IMR-90 (cell line): ENCODE data around the gene CNKSR2. TPM values are rescaled to one million over a fixed set of nuclear protein-coding genes. Genes with fewer than 3 reads are reported as not detected.

Experiments used
- ATAC-seq: fragments of 200-7000 bp; cut with Tn5 transposase; 2 replicates; pipeline ENCODE4 v1.9.1; 2020; ENCODE audit warnings: low read depth, mild to moderate bottlenecking, moderate library complexity
- Bru-seq: library from RNA; stranded (reverse); fragments of 400-500 nt; gene quantifications from one replicate; lab custom pipeline; 2021; lab: Mats Ljungman, UMichigan
- BruChase-seq, 2 experiments: library from RNA; stranded (reverse); fragments of 400-500 nt; gene quantifications; one replicate each; lab custom pipeline; 2021; lab: Mats Ljungman, UMichigan
- BruUV-seq: library from RNA; stranded (reverse); fragments of 400-500 nt; replicated peaks from 2 replicates; lab custom pipeline; 2021; lab: Mats Ljungman, UMichigan
- CTCF ChIA-PET: fragments of 300-600 bp; formaldehyde crosslinking; extraction: SDS; loops from one replicate; lab custom pipeline; 2021; ENCODE audit warnings: antibody characterized with exemption; lab: Yijun Ruan, JAX
- POLR2A ChIA-PET: fragments of 300-600 bp; sonication (Branson Sonifier 250); formaldehyde crosslinking; loops from one replicate; lab custom pipeline; 2022; ENCODE audit warnings: antibody characterized with exemption; ENCODE audit not compliant: unreplicated experiment; lab: Charles Lee
- DNase-seq: peaks from one replicate; pipeline ENCODE4 v3.0.0; 2013
- H2AFZ ChIP-seq: replicated peaks from 2 replicates; pipeline ENCODE3; 2013; ENCODE audit warnings: low read length, mild to moderate bottlenecking; ENCODE audit not compliant: poor library complexity
- H2AK5ac ChIP-seq: 2 replicates; pipeline ENCODE4 v1.6.1; 2013; ENCODE audit warnings: low read depth, low read length, inconsistent platforms
- H2AK9ac ChIP-seq: replicated peaks from 2 replicates; pipeline ENCODE3; 2013; ENCODE audit warnings: mild to moderate bottlenecking, low read depth, low read length, moderate library complexity; ENCODE audit not compliant: poor library complexity
- H2BK120ac ChIP-seq: 2 replicates; pipeline ENCODE4 v1.6.1; 2013; ENCODE audit warnings: low read depth, low read length, inconsistent platforms
- H2BK15ac ChIP-seq: 3 replicates; pipeline ENCODE4 v1.6.1; 2013; ENCODE audit warnings: low read depth, low read length, inconsistent platforms
- H2BK20ac ChIP-seq: 2 replicates; pipeline ENCODE4 v1.6.1; 2013; ENCODE audit warnings: low read depth, mild to moderate bottlenecking, inconsistent platforms, low read length, moderate library complexity
- H2BK5ac ChIP-seq: 2 replicates; pipeline ENCODE4 v1.6.1; 2013; ENCODE audit warnings: mild to moderate bottlenecking, low read depth, low read length, inconsistent platforms; ENCODE audit not compliant: poor library complexity, severe bottlenecking
- H3K14ac ChIP-seq: replicated peaks from 2 replicates; pipeline ENCODE4 v1.6.1; 2013; ENCODE audit warnings: low read depth, low read length, inconsistent platforms
- H3K18ac ChIP-seq: 2 replicates; pipeline ENCODE4 v1.6.1; 2013; ENCODE audit warnings: low read depth, low read length, control low read depth
- H3K23ac ChIP-seq: 2 replicates; pipeline ENCODE4 v1.6.1; 2013; ENCODE audit warnings: low read depth, low read length, inconsistent platforms
- H3K27ac ChIP-seq: 2 replicates; pipeline ENCODE4 v1.5.1; 2013; ENCODE audit warnings: mild to moderate bottlenecking, control low read depth, low read length; ENCODE audit not compliant: insufficient read depth
- H3K27me3 ChIP-seq: 2 replicates; pipeline ENCODE4 v1.6.1; 2013; ENCODE audit warnings: low read length; ENCODE audit not compliant: control insufficient read depth, insufficient read depth
- H3K36me3 ChIP-seq: 2 replicates; pipeline ENCODE4 v1.6.1; 2013; ENCODE audit warnings: low read length, mixed read lengths; ENCODE audit not compliant: control insufficient read depth, insufficient read depth
- H3K4ac ChIP-seq: 2 replicates; pipeline ENCODE4 v1.6.1; 2013; ENCODE audit warnings: low read depth, low read length, inconsistent platforms
- H3K4me1 ChIP-seq: 2 replicates; pipeline ENCODE4 v1.6.1; 2013; ENCODE audit warnings: low read length, mixed read lengths; ENCODE audit not compliant: control insufficient read depth, insufficient read depth
- H3K4me2 ChIP-seq: 2 replicates; pipeline ENCODE4 v1.6.1; 2013; ENCODE audit warnings: low read depth, mild to moderate bottlenecking, control low read depth, low read length, moderate library complexity
- H3K4me3 ChIP-seq: 2 replicates; pipeline ENCODE4 v1.5.1; 2013; ENCODE audit warnings: low read depth, mild to moderate bottlenecking, control low read depth, low read length, moderate library complexity; ENCODE audit not compliant: insufficient read depth
- H3K56ac ChIP-seq: 2 replicates; pipeline ENCODE4 v1.6.1; 2013; ENCODE audit warnings: low read length, inconsistent platforms; ENCODE audit not compliant: insufficient read depth; ENCODE audit errors: extremely low read depth
- H3K79me1 ChIP-seq, 2 experiments: 2 replicates each; pipeline ENCODE4 v1.6.1; 2013; ENCODE audit warnings: low read length in 2 of 2, inconsistent platforms in 1 of 2, low read depth in 1 of 2
- H3K9ac ChIP-seq: 2 replicates; pipeline ENCODE4 v1.6.1; 2013; ENCODE audit warnings: low read depth, low read length, control low read depth
- H3K9me1 ChIP-seq: 2 replicates; pipeline ENCODE4 v1.6.1; 2013; ENCODE audit warnings: low read length, inconsistent platforms; ENCODE audit not compliant: insufficient read depth
- H3K9me3 ChIP-seq: 2 replicates; pipeline ENCODE4 v1.6.1; 2013; ENCODE audit warnings: low read length; ENCODE audit not compliant: control insufficient read depth, insufficient read depth
- H4K20me1 ChIP-seq: 2 replicates; pipeline ENCODE4 v1.6.1; 2013; ENCODE audit warnings: low read length, inconsistent platforms; ENCODE audit not compliant: insufficient read depth
- H4K5ac ChIP-seq: 2 replicates; pipeline ENCODE4 v1.6.1; 2013; ENCODE audit warnings: mild to moderate bottlenecking, low read depth, low read length, control low read depth
- H4K8ac ChIP-seq, 2 experiments: 2 replicates each; pipeline ENCODE4 v1.6.1; 2013; ENCODE audit warnings: low read depth in 2 of 2, low read length in 2 of 2, control low read depth in 1 of 2, inconsistent platforms in 1 of 2
- H4K91ac ChIP-seq: 2 replicates; pipeline ENCODE4 v1.6.1; 2013; ENCODE audit warnings: low read depth, low read length, inconsistent platforms; ENCODE audit not compliant: insufficient read depth
- CEBPB ChIP-seq: IDR thresholded peaks from 2 replicates; pipeline ENCODE4 v1.6.1; 2012; ENCODE audit warnings: low read depth, low read length, improper control_type of control experiment
- CHD1 ChIP-seq: IDR thresholded peaks from 2 replicates; pipeline ENCODE4 v1.6.1; 2012; ENCODE audit warnings: low read depth, low read length, improper control_type of control experiment
- MXI1 ChIP-seq: IDR thresholded peaks from 2 replicates; pipeline ENCODE4 v1.6.1; 2012; ENCODE audit warnings: low read depth, mild to moderate bottlenecking, low read length, moderate library complexity, borderline replicate concordance
- WGBS, 2 experiments: methylation state at CpG; one replicate each; pipeline versions ENCODE4 v1.1.5 to v1.1.7; 2013; ENCODE audit warnings: missing lambda C conversion rate in 2 of 2; ENCODE audit not compliant: insufficient read length in 1 of 2; ENCODE audit errors: extremely low coverage in 2 of 2; 5-methylcytosine and 5-hydroxymethylcytosine counted together
- dilution Hi-C: fragments of 300-500 bp; cut with HindIII; formaldehyde crosslinking; loops from one replicate; pipeline ENCODE4 v1.14.3; 2018; ENCODE audit warnings: low sequenced_read_pairs; ENCODE audit not compliant: unreplicated experiment
- in situ Hi-C: fragments of 300-500 bp; cut with MboI; formaldehyde crosslinking; loops from 3 replicates; pipeline ENCODE4 v1.14.3; 2019; ENCODE audit warnings: low sequenced_read_pairs, inconsistent platforms, mixed read lengths
- intact Hi-C: fragments of 100-400 bp; cut with micrococcal nuclease; formaldehyde crosslinking; loops from 2 replicates; pipeline ENCODE4 v1.10.0; 2022
- long read RNA-seq: library from polyadenylated mRNA; unstranded; transcript quantifications from one replicate; pipeline ENCODE4 v2.0.0, GENCODE V29; 2021; ENCODE audit not compliant: unreplicated experiment
- polyA plus RNA-seq, 3 experiments: library from polyadenylated mRNA; depleted of rRNA; stranded (reverse); fragments of >200 nt; gene quantifications; 2 replicates each; pipeline ENCODE4 v1.2.3, GENCODE V29; 2012; ENCODE audit warnings: low replicate concordance in 1 of 3
- total RNA-seq: library from RNA; depleted of rRNA; stranded (reverse); fragments of >200 nt; gene quantifications from 2 replicates; pipeline ENCODE4 v1.2.3, GENCODE V29; 2012; rRNA removed

The CNKSR2 gene
- 0.56 and 0.90 TPM in 2 replicates for total RNA-seq
- 0.14 and 0.47 TPM in 2 replicates for polyA plus RNA-seq (2012; rRNA removed)
- polyA plus RNA-seq (2012; cell fraction: cytosol; rRNA removed), result 0.02 and 0.18 TPM in 2 replicates
- polyA plus RNA-seq (2012; cell fraction: nucleus; rRNA removed; ENCODE audit: low replicate concordance), result 0.31 and 0.46 TPM in 2 replicates
- percentile 7 among the genes with signal in this experiment for Bru-seq, nascent RNA
- BruChase-seq, experiment 1, labeled RNA remaining after a 6-hour chase, result percentile 2 among the genes with signal in this experiment
- BruChase-seq, experiment 2, labeled RNA remaining after a 2-hour chase, result percentile 3 among the genes with signal in this experiment
- long read RNA-seq, result 0 reads

DNA sequence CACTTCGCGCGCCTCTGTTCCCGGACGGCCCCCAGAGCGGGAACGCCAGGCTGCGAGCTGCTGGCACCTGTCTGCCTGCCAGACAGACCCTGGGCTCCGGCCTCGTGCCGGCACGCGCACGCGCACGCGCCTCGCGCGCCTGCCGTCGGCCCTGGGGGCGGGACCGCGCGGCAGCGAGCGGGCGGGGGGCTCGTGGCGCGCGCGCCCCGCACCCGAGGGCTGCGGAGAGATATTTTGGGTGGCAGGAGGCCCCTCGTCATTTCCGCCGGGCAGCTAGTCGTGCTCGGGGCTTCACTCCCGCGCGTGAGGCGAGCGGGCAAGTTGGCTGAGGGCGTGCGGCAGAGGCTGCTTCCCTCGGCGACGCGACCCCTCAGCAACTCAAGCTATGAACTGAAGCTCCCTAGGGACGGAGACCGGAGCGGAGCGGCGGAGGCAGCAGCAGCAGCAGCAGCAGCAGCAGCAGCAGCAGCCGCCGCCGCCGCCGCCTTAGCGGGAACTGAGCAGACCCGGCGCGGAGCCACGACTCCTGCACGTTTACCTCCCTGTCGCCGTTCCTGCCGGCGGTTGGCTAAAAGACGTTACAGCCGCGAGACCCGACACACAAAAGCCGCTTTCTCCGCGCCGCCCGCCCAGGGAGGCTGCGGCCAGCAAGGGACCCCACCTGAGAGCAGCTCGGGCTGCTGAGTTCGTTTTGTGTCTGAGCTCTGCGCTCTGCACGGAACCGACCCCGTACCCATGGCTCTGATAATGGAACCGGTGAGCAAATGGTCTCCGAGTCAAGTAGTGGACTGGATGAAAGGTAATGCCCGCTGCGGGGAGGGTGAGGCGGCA, at the start of gene CNKSR2:
Gene CNKSR2, plus strand, starts transcription at position 256 of the 831 bp plus-strand sequence. Its CDS starts 480 bp downstream, at position 736.
- peak within 1 kb of the TSS; percentile 79 for H2AFZ ChIP-seq
- H2AK5ac ChIP-seq, result no peak within 1 kb of the TSS
- no peak within 1 kb of the TSS for H3K18ac ChIP-seq
- H3K9me3 ChIP-seq, result no peaks in the 10 kb centered on the region; the same call in 1 of the 2 replicates
- ATAC-seq, result peak; percentile 56
- POLR2A ChIA-PET, result no interaction called here
- H3K27ac ChIP-seq, result no peak within 1 kb of the TSS
- intact Hi-C loops (loop anchor here (10.0 kb wide), 1 partner anchor 840 kb away; no protein-coding TSS in a partner anchor), in situ Hi-C loops (no loop called here), dilution Hi-C loops (no loop called here)
- no peaks in the 10 kb centered on the region for H3K36me3 ChIP-seq
- H3K23ac ChIP-seq, result no peak within 1 kb of the TSS
- BruUV-seq, result no TSS peak
- no peak within 1 kb of the TSS for H3K56ac ChIP-seq
- H3K4me1 ChIP-seq, result no peaks in the 10 kb centered on the region
- TF ChIP-seq CEBPB, result no peak
- no peak for TF ChIP-seq CHD1
- TF ChIP-seq MXI1, result no peak
- H4K91ac ChIP-seq, result no peak within 1 kb of the TSS
- no peaks in the 10 kb centered on the region for H3K9me1 ChIP-seq
- 37% methylated on average over 37 of the region's 94 CpGs; no CpG with 5 or more reads in 1 of the 2 experiments for WGBS, 2 experiments
- H3K27me3 ChIP-seq, result peaks cover 18% of the 10 kb centered on the region
- H2BK5ac ChIP-seq, result no peak within 1 kb of the TSS
- H2AK9ac ChIP-seq, result peak within 1 kb of the TSS; percentile 78
- H2BK20ac ChIP-seq, result no peak within 1 kb of the TSS
- H4K20me1 ChIP-seq, result no peaks in the 10 kb centered on the region
- no peak within 1 kb of the TSS for H4K8ac ChIP-seq
- peak; percentile 3 for DNase-seq
- peak within 1 kb of the TSS; percentile 60 for H3K4me3 ChIP-seq
- no peak within 1 kb of the TSS for H2BK15ac ChIP-seq
- no peaks in the 10 kb centered on the region for H3K79me1 ChIP-seq
- peak within 1 kb of the TSS; percentile 84 for H3K4me2 ChIP-seq
- no peak within 1 kb of the TSS for H3K4ac ChIP-seq
- no peak within 1 kb of the TSS for H3K14ac ChIP-seq
- H2BK120ac ChIP-seq, result no peak within 1 kb of the TSS
- CTCF ChIA-PET, result interaction anchor here (0.5 kb wide), 1 partner anchor 8 kb away, joined by 3 read pairs; no protein-coding TSS in a partner anchor
- no peak within 1 kb of the TSS for H3K9ac ChIP-seq
- H4K5ac ChIP-seq, result no peak within 1 kb of the TSS
